DND-41 (cell line): ENCODE measurements around the gene CNOT1.

Source experiments
- ATAC-seq: fragments of 200-7000 bp; cut with Tn5 transposase; 3 replicates; pipeline ENCODE4 v1.9.1; 2021; ENCODE audit warnings: low read depth; ENCODE audit not compliant: insufficient read depth
- DNase-seq: peaks from one replicate; pipeline ENCODE4 v3.0.0-alpha.2; 2020
- H2AFZ ChIP-seq: 2 replicates; pipeline ENCODE4 v1.6.0; 2012; ENCODE audit warnings: low read depth, low read length
- H3K27ac ChIP-seq: 2 replicates; pipeline ENCODE4 v1.5.1; 2012; ENCODE audit warnings: low read length, inconsistent platforms
- H3K27me3 ChIP-seq: fragments of 200-600 bp; sonication (generic); 2 replicates; pipeline ENCODE4 v1.6.0; 2012; ENCODE audit warnings: low read length, mild to moderate bottlenecking, inconsistent platforms; ENCODE audit not compliant: insufficient read depth, poor library complexity
- H3K36me3 ChIP-seq: 2 replicates; pipeline ENCODE4 v1.5.1; 2012; ENCODE audit warnings: low read length, inconsistent platforms; ENCODE audit not compliant: insufficient read depth
- H3K4me1 ChIP-seq: 2 replicates; pipeline ENCODE4 v1.5.1; 2012; ENCODE audit warnings: mild to moderate bottlenecking, low read length; ENCODE audit not compliant: insufficient read depth
- H3K4me2 ChIP-seq: 2 replicates; pipeline ENCODE4 v1.6.0; 2012; ENCODE audit warnings: mild to moderate bottlenecking, moderate library complexity, low read length, inconsistent platforms; ENCODE audit not compliant: insufficient read depth
- H3K4me3 ChIP-seq, 2 experiments: fragments of 200-600 bp in 1 of 2; shearing (Covaris generic) in 1 of 2; 2 replicates each; pipeline ENCODE4 v1.5.1; 2012 to 2016; ENCODE audit warnings: inconsistent platforms in 2 of 2, low read length in 2 of 2, mild to moderate bottlenecking in 2 of 2, low read depth in 1 of 2, moderate library complexity in 1 of 2
- H3K79me2 ChIP-seq: 2 replicates; pipeline ENCODE4 v1.6.0; 2012; ENCODE audit warnings: low read length, inconsistent platforms; ENCODE audit not compliant: insufficient read depth
- H3K9ac ChIP-seq: 2 replicates; pipeline ENCODE4 v1.6.0; 2012; ENCODE audit warnings: low read depth, mild to moderate bottlenecking, inconsistent platforms, low read length, moderate library complexity
- H3K9me3 ChIP-seq: 2 replicates; pipeline ENCODE4 v1.5.1; 2012; ENCODE audit warnings: low read length, moderate library complexity, mild to moderate bottlenecking, inconsistent platforms; ENCODE audit not compliant: insufficient read depth, severe bottlenecking
- H4K20me1 ChIP-seq: 2 replicates; pipeline ENCODE4 v1.6.0; 2012; ENCODE audit warnings: low read length; ENCODE audit not compliant: insufficient read depth
- EZH2 ChIP-seq: IDR thresholded peaks from 3 replicates; pipeline ENCODE4 v1.6.1; 2012; ENCODE audit warnings: borderline replicate concordance, low read depth, mild to moderate bottlenecking, moderate library complexity, low read length, inconsistent platforms; ENCODE audit not compliant: severe bottlenecking
- TF ChIP-seq, protein P1 (sequence below): IDR thresholded peaks from 2 replicates; pipeline ENCODE4 v1.5.1; 2012; ENCODE audit warnings: borderline replicate concordance, low read length, moderate library complexity, mild to moderate bottlenecking; ENCODE audit not compliant: poor library complexity, severe bottlenecking; ENCODE audit errors: extremely low read depth

CNOT1 gene

DNA sequence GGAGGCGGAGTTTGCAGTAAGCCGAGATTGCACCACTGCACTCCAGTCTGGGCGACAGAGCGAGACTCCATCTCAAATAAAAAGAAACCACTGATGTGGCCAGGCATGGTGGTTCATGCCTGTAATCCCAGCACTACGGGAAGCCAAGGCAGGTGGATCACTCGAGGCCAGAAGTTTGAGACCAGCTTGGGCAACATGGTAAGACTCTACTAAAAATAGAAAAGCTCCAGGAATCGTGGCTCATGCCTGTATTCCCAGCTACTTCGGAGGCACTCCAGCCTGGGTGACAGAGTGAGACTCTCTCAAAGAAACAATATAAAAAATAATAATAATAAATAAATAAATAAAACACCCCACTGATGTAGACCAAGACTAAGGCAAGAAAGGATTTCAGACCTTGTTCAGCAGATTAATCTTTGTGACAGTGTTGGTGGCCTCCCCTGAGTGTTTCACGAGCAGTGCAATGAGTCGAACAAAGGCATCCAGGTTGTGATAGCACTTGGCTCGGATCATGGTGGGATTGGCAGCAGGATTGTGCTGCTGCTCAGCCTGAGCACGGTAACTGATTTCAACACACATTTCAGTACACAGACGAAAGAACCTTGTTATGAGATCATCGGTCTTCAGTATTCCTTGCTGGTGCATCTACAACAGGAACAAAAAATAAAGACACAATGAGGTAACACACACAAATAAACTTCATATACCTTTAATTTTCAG is 95.7 kb downstream of the CNOT1 start:
- H3K36me3 ChIP-seq, result peaks cover 98% of the 10 kb centered on the region

DNA sequence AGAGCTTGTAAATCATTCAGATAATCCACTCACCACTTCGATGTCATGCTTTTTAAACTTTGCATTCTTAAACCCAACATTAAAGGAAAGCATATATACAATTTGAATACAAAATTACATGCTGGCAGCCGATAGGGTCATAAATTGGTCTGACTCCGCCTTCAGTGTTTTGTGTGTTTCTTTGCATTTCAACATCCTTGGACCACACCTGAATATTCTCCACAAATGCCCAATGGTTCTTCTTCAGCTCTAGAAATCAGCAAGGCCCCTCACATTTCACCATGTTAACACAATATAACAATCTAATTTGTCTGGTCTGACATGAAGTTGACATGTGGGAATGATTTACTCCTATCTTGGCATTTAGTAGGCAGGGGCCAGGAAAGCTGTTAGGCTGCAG is 97.2 kb downstream of the CNOT1 start:
- DNase-seq, result no peak
- H3K4me2 ChIP-seq, result no peak overlapping the region
- H3K79me2 ChIP-seq, result no peaks in the 10 kb centered on the region
- H3K36me3 ChIP-seq, result peaks cover 98% of the 10 kb centered on the region
- no peak overlapping the region for H3K4me3 ChIP-seq
- TF ChIP-seq, protein P1, sequence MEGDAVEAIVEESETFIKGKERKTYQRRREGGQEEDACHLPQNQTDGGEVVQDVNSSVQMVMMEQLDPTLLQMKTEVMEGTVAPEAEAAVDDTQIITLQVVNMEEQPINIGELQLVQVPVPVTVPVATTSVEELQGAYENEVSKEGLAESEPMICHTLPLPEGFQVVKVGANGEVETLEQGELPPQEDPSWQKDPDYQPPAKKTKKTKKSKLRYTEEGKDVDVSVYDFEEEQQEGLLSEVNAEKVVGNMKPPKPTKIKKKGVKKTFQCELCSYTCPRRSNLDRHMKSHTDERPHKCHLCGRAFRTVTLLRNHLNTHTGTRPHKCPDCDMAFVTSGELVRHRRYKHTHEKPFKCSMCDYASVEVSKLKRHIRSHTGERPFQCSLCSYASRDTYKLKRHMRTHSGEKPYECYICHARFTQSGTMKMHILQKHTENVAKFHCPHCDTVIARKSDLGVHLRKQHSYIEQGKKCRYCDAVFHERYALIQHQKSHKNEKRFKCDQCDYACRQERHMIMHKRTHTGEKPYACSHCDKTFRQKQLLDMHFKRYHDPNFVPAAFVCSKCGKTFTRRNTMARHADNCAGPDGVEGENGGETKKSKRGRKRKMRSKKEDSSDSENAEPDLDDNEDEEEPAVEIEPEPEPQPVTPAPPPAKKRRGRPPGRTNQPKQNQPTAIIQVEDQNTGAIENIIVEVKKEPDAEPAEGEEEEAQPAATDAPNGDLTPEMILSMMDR, result no peak
- no peak for TF ChIP-seq EZH2
- no peak for ATAC-seq
- H3K27me3 ChIP-seq, result no peaks in the 10 kb centered on the region
- no peaks in the 10 kb centered on the region; the same call in 1 of the 2 replicates for H4K20me1 ChIP-seq
- no peaks in the 10 kb centered on the region for H3K9me3 ChIP-seq
- H3K27ac ChIP-seq, result no peak overlapping the region
- no peaks in the 10 kb centered on the region for H3K4me1 ChIP-seq
- H3K9ac ChIP-seq, result no peak overlapping the region
- no peak overlapping the region for H2AFZ ChIP-seq

More for the DNA sequence above, 95.7 kb downstream of the CNOT1 start:
- H3K79me2 ChIP-seq, result no peaks in the 10 kb centered on the region
- no peak overlapping the region for H3K9ac ChIP-seq
- H2AFZ ChIP-seq, result no peak overlapping the region
- H3K4me3 ChIP-seq, result no peak overlapping the region
- H3K27ac ChIP-seq, result no peak overlapping the region
- H4K20me1 ChIP-seq, result peaks cover 4% of the 10 kb centered on the region; the same call in 1 of the 2 replicates
- no peaks in the 10 kb centered on the region for H3K4me1 ChIP-seq
- H3K9me3 ChIP-seq, result no peaks in the 10 kb centered on the region
- H3K27me3 ChIP-seq, result no peaks in the 10 kb centered on the region
- DNase-seq (no peak), ATAC-seq (no peak)
- no peak for TF ChIP-seq EZH2
- TF ChIP-seq, protein P1, result no peak
- H3K4me2 ChIP-seq, result no peak overlapping the region

DNA sequence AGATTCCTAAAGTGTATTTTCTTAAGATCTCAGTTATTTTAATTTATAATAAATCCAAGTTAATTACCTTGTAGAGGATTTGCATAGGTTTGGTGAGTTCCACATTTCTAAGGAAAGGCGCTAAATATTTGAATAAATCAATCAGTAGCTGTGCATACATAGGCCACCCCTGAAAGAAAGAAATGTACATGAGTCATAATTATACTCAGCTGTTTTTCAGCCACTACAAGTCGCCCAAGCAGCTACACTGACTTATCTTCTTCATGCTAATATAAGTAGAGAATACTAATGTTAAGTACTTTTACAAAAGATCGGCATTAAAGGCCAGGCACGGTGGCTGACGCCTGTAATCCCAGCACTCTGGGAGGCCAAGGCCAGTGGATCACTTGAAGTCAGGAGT is 99.4 kb downstream of the CNOT1 start:
- DNase-seq (no peak), ATAC-seq (no peak)
- Histone ChIP-seq H3K9ac (no peak overlapping the region), H2AFZ (no peak overlapping the region), H3K36me3 (peaks cover 97% of the 10 kb centered on the region), H3K4me3 (no peak overlapping the region), H3K27ac (no peak overlapping the region), H3K79me2 (no peaks in the 10 kb centered on the region), H3K4me2 (no peak overlapping the region), H3K4me1 (no peaks in the 10 kb centered on the region), H3K27me3 (no peaks in the 10 kb centered on the region), H3K9me3 (no peaks in the 10 kb centered on the region), H4K20me1 (no peaks in the 10 kb centered on the region; the same call in 1 of the 2 replicates)
- TF ChIP-seq, protein P1, result no peak
- TF ChIP-seq EZH2, result no peak
